ENCODE measurements around the gene LRPAP1.
"Not testable (repeated sequence)": the region's sequence is repeated elsewhere in the genome, so short reads cannot be mapped to it uniquely, and the experiment has no call there.

Gene LRPAP1

GRCh38 chr4:3560465-3560864, 28.2 kb upstream of the LRPAP1 start:
- not testable (repeated sequence) for DNase-seq (ENCODE audit: low spot score)

GRCh38 chr4:3559381-3560290, 27.4 kb upstream of the LRPAP1 start:
- not testable (repeated sequence) for DNase-seq (ENCODE audit: low spot score)

GRCh38 chr4:3558514-3558836, 26.3 kb upstream of the LRPAP1 start:
- DNase-seq (ENCODE audit: low spot score): not testable (repeated sequence)

GRCh38 chr4:3557676-3558513, 25.7 kb upstream of the LRPAP1 start:
- DNase-seq (ENCODE audit: low spot score): not testable (repeated sequence)

- DNase-seq (ENCODE audit: low spot score): not testable (repeated sequence)
Measured at GRCh38 chr4:3557088-3557492, 24.9 kb upstream of the LRPAP1 start.

GRCh38 chr4:3556244-3556867, 24.1 kb upstream of the LRPAP1 start:
- DNase-seq (ENCODE audit: low spot score): not testable (repeated sequence)

GRCh38 chr4:3555459-3556070, 23.3 kb upstream of the LRPAP1 start:
- not testable (repeated sequence) for DNase-seq (ENCODE audit: low spot score)

- not testable (repeated sequence) for DNase-seq (ENCODE audit: low spot score)
Measured at GRCh38 chr4:3551366-3551765, 19.1 kb upstream of the LRPAP1 start.

- DNase-seq (ENCODE audit: low spot score): not testable (repeated sequence)
Measured at GRCh38 chr4:3550792-3551325, 18.6 kb upstream of the LRPAP1 start.

GRCh38 chr4:3550041-3550440, 17.8 kb upstream of the LRPAP1 start:
- DNase-seq (ENCODE audit: low spot score): not testable (repeated sequence)

GRCh38 chr4:3549694-3550001, 17.4 kb upstream of the LRPAP1 start:
- DNase-seq (ENCODE audit: low spot score): not testable (repeated sequence)

GRCh38 chr4:3548991-3549693, 16.9 kb upstream of the LRPAP1 start:
- DNase-seq (ENCODE audit: low spot score): not testable (repeated sequence)

GRCh38 chr4:3546721-3547120, 14.5 kb upstream of the LRPAP1 start:
- DNase-seq (ENCODE audit: low spot score): not testable (repeated sequence)

GRCh38 chr4:3545351-3545750, 13.1 kb upstream of the LRPAP1 start:
- not testable (repeated sequence) for DNase-seq (ENCODE audit: low spot score)

GRCh38 chr4:3544259-3545025, 12.2 kb upstream of the LRPAP1 start:
- DNase-seq (ENCODE audit: low spot score): not testable (repeated sequence)

- DNase-seq (ENCODE audit: low spot score): not testable (repeated sequence)
Measured at GRCh38 chr4:3543415-3543814, 11.2 kb upstream of the LRPAP1 start.

- DNase-seq (ENCODE audit: low spot score): not testable (repeated sequence)
Measured at GRCh38 chr4:3538906-3539305, 6.7 kb upstream of the LRPAP1 start.

GRCh38 chr4:3535812-3536211, 3.6 kb upstream of the LRPAP1 start:
- not testable (repeated sequence) for DNase-seq (ENCODE audit: low spot score)

- no peak for DNase-seq (ENCODE audit: low spot score)
Measured at GRCh38 chr4:3533423-3533820, 1.2 kb upstream of the LRPAP1 start.

GRCh38 chr4:3532751-3533422, 665 bp upstream of the LRPAP1 start:
- no peak for DNase-seq (ENCODE audit: low spot score)
